HUES48 (cell line): ENCODE results near the gene GPX4.

Experiments used
- H3K27ac ChIP-seq: one replicate; pipeline ENCODE4 v1.7.0; 2013; ENCODE audit warnings: low read depth, low read length, inconsistent platforms
- H3K27me3 ChIP-seq: 2 replicates; pipeline ENCODE4 v1.6.1; 2013; ENCODE audit warnings: mild to moderate bottlenecking, low read length; ENCODE audit not compliant: control insufficient read depth, insufficient read depth
- H3K36me3 ChIP-seq: 2 replicates; pipeline ENCODE4 v1.6.1; 2013; ENCODE audit warnings: low read length; ENCODE audit not compliant: control insufficient read depth, insufficient read depth
- H3K4me1 ChIP-seq: 2 replicates; pipeline ENCODE4 v1.6.1; 2013; ENCODE audit warnings: mild to moderate bottlenecking, low read length; ENCODE audit not compliant: control insufficient read depth, insufficient read depth
- H3K4me3 ChIP-seq: 2 replicates; pipeline ENCODE4 v1.5.1; 2013; ENCODE audit warnings: mild to moderate bottlenecking, low read depth, low read length
- H3K9ac ChIP-seq: 2 replicates; pipeline ENCODE4 v1.6.1; 2013; ENCODE audit warnings: mild to moderate bottlenecking, low read depth, low read length, moderate library complexity
- H3K9me3 ChIP-seq: 2 replicates; pipeline ENCODE4 v1.6.1; 2013; ENCODE audit warnings: low read length; ENCODE audit not compliant: control insufficient read depth, insufficient read depth

The GPX4 gene

GRCh38 chr19:1063030-1063908, 40.5 kb upstream of the GPX4 start:
- Histone ChIP-seq H3K4me1 (peaks cover 10% of the 10 kb centered on the region; the same call in 1 of the 2 replicates), H3K9me3 (peaks cover 8% of the 10 kb centered on the region)

DNA sequence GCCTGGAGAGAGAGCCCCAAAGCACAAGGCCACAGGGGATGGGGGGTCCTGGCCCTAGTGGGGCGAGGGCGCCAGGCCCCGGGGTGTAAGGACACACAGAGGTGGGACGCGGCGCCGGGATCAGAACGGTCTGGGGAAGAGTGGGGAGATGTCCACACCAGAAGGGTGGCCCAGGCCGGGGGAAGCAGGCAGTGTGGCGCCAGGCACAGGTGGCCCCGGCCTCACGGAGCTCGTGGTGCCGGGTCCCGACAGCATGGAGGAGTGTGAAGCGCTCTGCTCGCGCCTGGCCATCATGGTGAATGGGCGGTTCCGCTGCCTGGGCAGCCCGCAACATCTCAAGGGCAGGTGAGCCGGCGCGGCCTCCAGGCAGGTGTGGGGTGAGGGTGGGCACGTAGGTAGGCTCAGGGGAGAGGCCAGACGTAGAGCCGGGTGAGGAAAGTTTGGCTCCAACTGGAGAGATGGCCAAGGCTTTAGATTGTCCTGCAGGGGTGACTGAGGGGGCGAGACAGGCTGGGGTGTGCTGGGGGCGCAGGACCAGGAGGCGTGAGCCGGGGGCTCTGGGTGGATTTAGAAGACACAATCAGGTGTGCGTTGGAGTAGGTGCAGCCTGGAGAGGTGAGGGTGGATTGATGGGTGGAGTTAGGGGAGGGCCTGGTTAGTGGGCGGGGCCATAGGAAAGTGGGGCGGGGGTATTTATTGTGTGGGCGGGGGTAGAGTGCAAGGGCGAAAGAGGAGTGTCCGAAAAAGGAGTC, 39.7 kb upstream of the GPX4 start:
- H3K36me3 ChIP-seq: no peaks in the 10 kb centered on the region
- H3K27ac ChIP-seq: no peak overlapping the region
- peaks cover 10% of the 10 kb centered on the region; the same call in 1 of the 2 replicates for H3K4me1 ChIP-seq
- H3K9me3 ChIP-seq: no peaks in the 10 kb centered on the region
- H3K27me3 ChIP-seq: peaks cover 21% of the 10 kb centered on the region
- no peak overlapping the region for H3K9ac ChIP-seq
- H3K4me3 ChIP-seq: peak overlapping the region; percentile 49; the same call in 1 of the 2 replicates

More at GRCh38 chr19:1063030-1063908, 40.5 kb upstream of the GPX4 start:
- H3K27me3 ChIP-seq: peaks cover 21% of the 10 kb centered on the region
- H3K27ac ChIP-seq: no peak overlapping the region
- no peak overlapping the region for H3K4me3 ChIP-seq
- H3K36me3 ChIP-seq: peaks cover 7% of the 10 kb centered on the region; the same call in 1 of the 2 replicates
- no peak overlapping the region for H3K9ac ChIP-seq

DNA sequence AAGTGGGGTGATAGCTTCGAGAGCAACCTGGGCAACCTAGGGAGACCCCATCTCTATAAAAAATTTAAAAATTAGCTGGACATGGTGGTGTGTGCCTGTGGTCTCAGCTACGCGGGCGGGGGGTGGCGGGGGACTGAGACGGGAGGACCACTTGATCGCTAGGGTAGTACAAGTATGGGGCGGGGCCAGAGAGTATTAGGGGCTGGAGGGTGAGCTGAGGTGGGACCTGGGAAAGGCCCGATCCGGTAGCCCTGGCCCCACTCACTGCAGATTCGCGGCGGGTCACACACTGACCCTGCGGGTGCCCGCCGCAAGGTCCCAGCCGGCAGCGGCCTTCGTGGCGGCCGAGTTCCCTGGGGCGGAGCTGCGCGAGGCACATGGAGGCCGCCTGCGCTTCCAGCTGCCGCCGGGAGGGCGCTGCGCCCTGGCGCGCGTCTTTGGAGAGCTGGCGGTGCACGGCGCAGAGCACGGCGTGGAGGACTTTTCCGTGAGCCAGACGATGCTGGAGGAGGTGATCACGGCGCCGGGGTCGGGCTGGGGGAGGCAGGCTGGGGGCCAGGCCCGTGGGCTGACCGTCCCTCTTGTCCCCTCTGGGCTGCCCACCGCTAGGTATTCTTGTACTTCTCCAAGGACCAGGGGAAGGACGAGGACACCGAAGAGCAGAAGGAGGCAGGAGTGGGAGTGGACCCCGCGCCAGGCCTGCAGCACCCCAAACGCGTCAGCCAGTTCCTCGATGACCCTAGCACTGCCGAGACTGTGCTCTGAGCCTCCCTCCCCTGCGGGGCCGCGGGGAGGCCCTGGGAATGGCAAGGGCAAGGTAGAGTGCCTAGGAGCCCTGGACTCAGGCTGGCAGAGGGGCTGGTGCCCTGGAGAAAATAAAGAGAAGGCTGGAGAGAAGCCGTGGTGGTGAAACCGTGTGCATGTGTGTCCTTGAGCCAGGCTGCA, 38.9 kb upstream of the GPX4 start:
- Histone ChIP-seq H3K27ac (peak overlapping the region; percentile 12), H3K27me3 (peaks cover 21% of the 10 kb centered on the region), H3K9ac (no peak overlapping the region), H3K36me3 (no peaks in the 10 kb centered on the region), H3K9me3 (no peaks in the 10 kb centered on the region), H3K4me3 (peak overlapping the region; percentile 49; the same call in 1 of the 2 replicates), H3K4me1 (peaks cover 10% of the 10 kb centered on the region; the same call in 1 of the 2 replicates)

DNA sequence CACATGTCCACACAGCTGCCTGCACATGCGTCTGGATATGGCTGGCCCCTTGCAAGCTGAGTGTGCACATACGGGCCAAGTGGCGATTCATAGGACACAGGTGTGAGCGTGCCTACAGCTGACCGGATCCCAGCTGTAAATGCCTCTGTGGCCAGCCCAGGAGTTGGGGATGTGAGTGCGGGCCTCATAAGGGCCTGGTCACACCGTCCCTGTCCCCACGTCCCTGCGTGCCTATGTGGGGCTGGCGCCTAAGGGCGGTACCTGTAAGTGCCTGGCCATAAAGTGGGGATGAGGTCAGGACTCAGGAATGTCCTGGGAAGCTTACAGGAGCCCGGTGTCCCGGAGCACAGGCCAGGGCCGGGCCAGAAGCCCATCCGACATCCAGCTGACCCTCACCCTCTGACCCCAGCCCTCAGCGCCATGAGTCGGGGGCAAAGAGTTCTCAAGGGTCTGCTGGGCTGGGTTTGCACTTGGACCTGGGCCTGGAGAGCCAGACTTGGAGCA, 38.1 kb upstream of the GPX4 start:
- no peak overlapping the region for H3K9ac ChIP-seq
- H3K9me3 ChIP-seq: no peaks in the 10 kb centered on the region
- H3K27me3 ChIP-seq: peaks cover 21% of the 10 kb centered on the region
- H3K4me1 ChIP-seq: peaks cover 10% of the 10 kb centered on the region; the same call in 1 of the 2 replicates
- H3K27ac ChIP-seq: no peak overlapping the region
- H3K4me3 ChIP-seq: no peak overlapping the region; the same call in 1 of the 2 replicates
- H3K36me3 ChIP-seq: no peaks in the 10 kb centered on the region

DNA sequence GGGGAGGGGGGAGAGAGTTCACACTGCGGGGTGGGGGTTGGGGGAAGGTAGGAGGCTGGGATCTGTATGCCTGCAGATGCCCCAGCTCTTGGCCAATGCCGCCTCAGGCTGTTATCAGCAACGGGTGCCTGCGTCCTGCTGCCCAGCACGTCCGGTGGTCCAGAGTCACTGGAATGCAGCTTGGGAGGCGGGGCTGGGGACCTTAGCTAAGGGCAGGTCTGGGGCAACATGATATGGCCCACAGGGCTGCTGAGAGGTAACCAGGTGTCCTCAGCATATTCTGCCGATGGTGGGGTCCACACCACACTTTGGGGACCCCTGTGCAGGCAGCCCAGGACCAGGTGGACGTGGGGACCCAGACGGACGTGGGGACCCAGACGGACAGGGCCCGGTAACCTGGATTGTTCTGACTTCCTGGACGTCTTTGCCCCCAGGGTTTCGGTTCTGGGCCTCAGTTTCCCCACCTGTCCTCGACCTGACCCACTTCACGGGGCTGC, 37.5 kb upstream of the GPX4 start:
- H3K27ac ChIP-seq: no peak overlapping the region
- peaks cover 21% of the 10 kb centered on the region for H3K27me3 ChIP-seq
- no peaks in the 10 kb centered on the region for H3K36me3 ChIP-seq
- H3K4me1 ChIP-seq: peaks cover 10% of the 10 kb centered on the region; the same call in 1 of the 2 replicates
- H3K9me3 ChIP-seq: no peaks in the 10 kb centered on the region
- peak overlapping the region; percentile 58; the same call in 1 of the 2 replicates for H3K4me3 ChIP-seq
- H3K9ac ChIP-seq: no peak overlapping the region

DNA sequence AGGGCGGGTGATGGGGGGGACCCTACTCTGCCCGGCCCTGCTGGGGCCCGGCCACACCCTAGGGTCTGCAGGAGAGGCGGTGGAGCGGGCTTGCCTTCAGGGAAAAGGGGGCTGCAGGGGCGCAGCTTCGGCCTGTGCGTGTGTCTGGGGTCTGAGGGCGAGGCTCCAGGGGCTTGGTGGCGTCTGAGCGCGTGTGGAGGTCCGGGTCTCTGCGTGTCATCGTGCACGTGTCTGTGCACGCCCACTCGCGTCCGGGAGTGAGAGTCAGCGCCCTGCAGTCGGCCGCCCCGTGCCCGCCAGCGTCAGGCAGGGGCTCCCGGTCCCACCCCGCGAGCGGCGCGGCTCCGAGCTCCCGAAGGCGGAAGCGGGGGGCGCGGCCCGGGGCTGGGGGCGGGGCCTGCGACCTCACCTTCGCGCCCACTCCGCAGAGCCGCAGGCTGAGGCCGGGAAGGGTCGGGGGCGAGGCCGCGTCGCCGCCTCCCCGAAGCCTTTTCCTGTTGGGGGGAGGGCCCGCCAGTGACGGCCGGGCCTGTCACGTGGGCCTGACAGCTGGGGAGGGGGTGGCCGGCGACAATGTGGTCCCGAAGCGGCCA, 37.0 kb upstream of the GPX4 start, which contains the start of gene ARHGAP45:
TSS of gene ARHGAP45 (plus strand) at position 420 of the 593 bp plus-strand sequence. CDS start 239 bp downstream, outside the sequence.
- no peak within 1 kb of the TSS for H3K9ac ChIP-seq
- no peaks in the 10 kb centered on the region for H3K9me3 ChIP-seq
- peak within 1 kb of the TSS; percentile 58; the same call in 1 of the 2 replicates for H3K4me3 ChIP-seq
- peaks cover 10% of the 10 kb centered on the region; the same call in 1 of the 2 replicates for H3K4me1 ChIP-seq
- H3K27ac ChIP-seq: no peak within 1 kb of the TSS
- H3K27me3 ChIP-seq: peaks cover 24% of the 10 kb centered on the region
- no peaks in the 10 kb centered on the region for H3K36me3 ChIP-seq

DNA sequence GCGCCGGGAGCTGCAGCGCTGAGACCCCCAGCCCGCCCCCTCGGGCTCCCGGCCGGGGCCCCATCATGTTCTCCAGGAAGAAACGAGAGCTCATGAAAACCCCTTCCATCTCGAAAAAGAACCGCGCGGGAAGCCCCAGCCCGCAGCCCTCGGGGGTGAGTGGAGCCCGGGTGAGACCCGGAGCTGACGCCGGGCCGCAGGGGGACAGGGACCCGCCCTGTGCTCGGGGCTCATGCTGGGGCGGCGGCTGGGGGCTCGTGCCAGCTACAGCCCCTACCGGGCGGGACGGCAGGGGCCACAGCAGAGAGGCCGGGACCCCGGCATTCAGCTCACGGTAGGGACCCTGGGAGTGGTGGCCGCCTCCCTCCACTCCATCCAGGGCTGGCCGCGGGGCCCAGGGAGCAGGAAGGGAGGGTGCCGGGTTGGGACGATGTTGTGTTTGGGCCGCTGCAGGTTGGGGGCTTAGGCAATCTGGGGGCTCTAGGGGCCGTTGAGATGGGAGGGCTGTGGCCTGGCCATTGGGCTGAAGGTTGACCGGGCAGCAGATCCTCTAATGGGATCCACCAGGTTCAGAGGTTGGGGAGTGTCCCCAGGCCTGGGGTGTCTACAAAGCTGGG, 36.3 kb upstream of the GPX4 start:
- peak overlapping the region; percentile 58; the same call in 1 of the 2 replicates for H3K4me3 ChIP-seq
- H3K9ac ChIP-seq: no peak overlapping the region
- peaks cover 10% of the 10 kb centered on the region; the same call in 1 of the 2 replicates for H3K4me1 ChIP-seq
- H3K27me3 ChIP-seq: peaks cover 25% of the 10 kb centered on the region
- no peaks in the 10 kb centered on the region for H3K36me3 ChIP-seq
- H3K27ac ChIP-seq: no peak overlapping the region
- no peaks in the 10 kb centered on the region for H3K9me3 ChIP-seq

- Histone ChIP-seq H3K36me3 (peaks cover 3% of the 10 kb centered on the region; the same call in 1 of the 2 replicates), H3K27me3 (peaks cover 25% of the 10 kb centered on the region), H3K27ac (no peak overlapping the region), H3K9ac (no peak overlapping the region), H3K4me3 (no peak overlapping the region), H3K9me3 (no peaks in the 10 kb centered on the region), H3K4me1 (peaks cover 10% of the 10 kb centered on the region; the same call in 1 of the 2 replicates)
These were observed 35.5 kb upstream of the GPX4 start for GRCh38 chr19:1068009-1069001.
